ENCODE results near the gene MAML3.

Gene MAML3

DNA sequence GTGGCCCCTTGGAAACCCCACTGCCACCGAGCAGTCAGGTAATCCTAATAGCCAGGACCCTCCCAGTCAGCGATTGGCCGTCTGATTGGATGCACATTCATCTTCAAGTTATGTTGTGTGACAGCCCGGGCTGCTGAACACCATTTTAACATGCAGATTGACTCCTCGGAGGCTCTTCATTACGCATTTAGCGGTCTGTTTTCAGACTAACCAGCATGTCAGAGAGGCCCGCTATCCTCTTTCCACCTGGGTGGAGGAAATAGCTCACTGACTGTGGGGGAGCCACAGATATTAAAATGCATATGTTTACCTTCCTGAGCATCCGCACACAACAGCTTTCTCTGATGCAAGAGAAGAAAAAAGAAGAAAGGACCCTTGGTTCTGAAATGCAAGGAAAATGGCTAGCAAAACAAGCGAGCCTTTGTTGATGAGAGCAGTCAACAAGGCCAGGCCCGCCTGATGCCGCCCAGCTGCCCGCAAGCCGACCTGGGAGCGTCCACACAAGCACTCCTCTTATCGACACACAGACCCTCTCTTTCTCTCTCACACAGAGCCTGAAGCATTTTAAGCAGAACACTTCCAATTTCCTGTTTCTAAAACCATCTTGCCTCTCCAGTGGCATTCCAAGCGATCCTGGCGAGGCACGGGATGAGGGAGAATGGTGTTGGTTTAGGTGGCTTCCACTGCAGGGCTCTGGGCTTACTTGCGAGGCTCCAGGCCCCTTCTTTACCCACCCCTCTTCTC, 370.1 kb downstream of the MAML3 start:
- DNase-seq (ENCODE audit: low read depth, low spot score) = peak; percentile 26

- no peak for DNase-seq (ENCODE audit: low read depth, low spot score)
Measured at GRCh38 chr4:139782926-139783522, 371.0 kb downstream of the MAML3 start.

DNA sequence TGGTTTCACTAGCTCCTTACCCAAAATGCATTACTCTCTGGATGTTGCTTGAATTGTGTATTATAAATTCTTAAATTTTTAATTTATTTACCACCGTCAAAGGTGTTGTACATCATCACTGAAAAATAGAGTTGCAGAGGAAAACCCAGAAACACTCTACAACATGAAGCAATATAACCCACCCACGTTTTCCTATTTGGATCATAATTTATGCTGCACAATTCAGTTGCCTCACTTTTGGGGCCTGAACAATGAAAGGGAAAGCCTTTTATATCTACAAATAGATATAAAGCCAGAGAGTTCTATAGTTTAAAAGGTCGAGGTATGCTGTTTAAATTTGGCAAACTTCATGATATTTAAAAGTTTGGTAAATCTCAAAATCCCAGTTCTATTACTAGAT, 372.9 kb downstream of the MAML3 start:
- DNase-seq (ENCODE audit: low read depth, low spot score) = no peak

DNA sequence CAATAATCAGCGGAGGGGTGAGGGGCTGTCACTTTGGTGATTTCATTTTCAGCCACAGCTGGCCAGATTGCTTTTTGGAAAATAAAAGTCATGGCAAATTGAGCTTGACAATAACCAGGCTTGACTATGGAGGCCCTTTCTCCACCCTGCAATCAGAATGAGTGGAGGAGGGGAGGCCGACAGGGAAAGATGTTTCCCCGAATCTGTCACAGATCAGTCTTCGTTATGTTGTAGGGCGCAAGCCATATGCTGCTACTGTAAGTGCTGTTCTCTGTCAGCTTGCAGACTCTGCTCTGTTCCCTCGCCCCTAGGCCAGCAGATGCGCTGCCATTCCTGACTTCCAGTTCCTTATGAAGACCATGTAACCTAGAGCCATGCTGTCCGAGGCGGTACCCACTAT, 374.3 kb downstream of the MAML3 start:
- DNase-seq (ENCODE audit: low read depth, low spot score) = no peak

DNA sequence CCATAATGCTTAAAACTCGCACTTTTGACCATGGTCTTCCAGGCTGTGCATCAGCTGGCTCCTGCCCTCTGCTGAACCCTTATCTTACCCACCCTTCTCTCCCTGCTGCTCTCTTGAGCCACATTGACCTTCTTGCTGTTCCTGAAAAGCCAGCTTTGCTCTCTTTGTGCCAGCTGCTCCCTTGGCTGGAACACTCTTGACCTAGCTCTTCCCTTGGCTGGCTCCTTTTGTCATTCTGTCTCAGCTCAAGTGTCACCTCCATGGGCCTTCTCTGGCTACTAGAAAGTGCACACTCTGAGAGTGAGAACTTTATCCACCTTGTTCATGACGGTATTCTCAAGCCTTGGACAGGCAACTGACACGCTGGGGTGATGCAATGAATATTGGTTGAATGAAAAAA, 376.2 kb downstream of the MAML3 start:
- DNase-seq (ENCODE audit: low read depth, low spot score) = no peak

- no peak for DNase-seq (ENCODE audit: low read depth, low spot score)
Measured at GRCh38 chr4:139776235-139776634, 377.7 kb downstream of the MAML3 start.

DNA sequence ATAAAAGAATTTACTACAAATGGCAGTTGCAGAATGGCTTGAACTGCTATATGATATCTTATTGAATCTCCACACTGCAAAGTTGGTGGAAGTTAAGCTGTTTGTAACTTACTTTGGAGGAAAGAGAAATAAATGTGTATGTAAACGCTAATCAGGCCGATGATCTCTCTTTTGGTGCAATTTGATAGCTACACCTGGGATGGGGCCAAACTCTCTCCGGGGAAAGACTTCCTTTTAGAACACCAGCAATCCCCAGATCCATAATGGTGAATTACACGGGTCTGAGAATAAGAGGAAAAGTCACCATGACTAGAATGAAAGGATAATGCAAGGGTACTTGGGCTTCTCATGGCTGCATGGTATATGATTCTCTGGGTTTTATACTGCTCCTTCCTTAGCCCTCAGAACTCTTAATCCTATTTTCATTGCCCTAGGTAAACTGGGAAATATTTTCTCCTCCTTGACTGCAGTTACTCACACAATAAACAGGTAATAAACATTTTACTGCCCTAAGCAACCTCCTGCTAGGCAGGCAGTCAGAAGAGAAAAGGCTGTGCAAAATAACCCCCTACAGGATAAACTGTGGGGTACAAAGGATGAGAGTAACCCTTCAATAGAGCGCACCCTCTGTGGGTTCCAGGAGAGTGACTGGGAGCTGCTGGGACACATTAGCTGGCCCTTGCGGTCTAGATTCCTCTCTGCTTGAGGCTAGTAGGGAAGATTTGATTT, 379.1 kb downstream of the MAML3 start:
- DNase-seq (ENCODE audit: low read depth, low spot score) = no peak

- DNase-seq (ENCODE audit: low read depth, low spot score) = no peak
Measured at GRCh38 chr4:139773560-139774318, 380.2 kb downstream of the MAML3 start.

GRCh38 chr4:139770361-139770760, 383.6 kb downstream of the MAML3 start:
- DNase-seq (ENCODE audit: low read depth, low spot score) = no peak

GRCh38 chr4:139769364-139769763, 384.6 kb downstream of the MAML3 start:
- no peak for DNase-seq (ENCODE audit: low read depth, low spot score)

GRCh38 chr4:139768896-139769295, 385.1 kb downstream of the MAML3 start:
- DNase-seq (ENCODE audit: low read depth, low spot score) = no peak

GRCh38 chr4:139768366-139768765, 385.6 kb downstream of the MAML3 start:
- no peak for DNase-seq (ENCODE audit: low read depth, low spot score)

GRCh38 chr4:139767585-139767984, 386.4 kb downstream of the MAML3 start:
- no peak for DNase-seq (ENCODE audit: low read depth, low spot score)

DNA sequence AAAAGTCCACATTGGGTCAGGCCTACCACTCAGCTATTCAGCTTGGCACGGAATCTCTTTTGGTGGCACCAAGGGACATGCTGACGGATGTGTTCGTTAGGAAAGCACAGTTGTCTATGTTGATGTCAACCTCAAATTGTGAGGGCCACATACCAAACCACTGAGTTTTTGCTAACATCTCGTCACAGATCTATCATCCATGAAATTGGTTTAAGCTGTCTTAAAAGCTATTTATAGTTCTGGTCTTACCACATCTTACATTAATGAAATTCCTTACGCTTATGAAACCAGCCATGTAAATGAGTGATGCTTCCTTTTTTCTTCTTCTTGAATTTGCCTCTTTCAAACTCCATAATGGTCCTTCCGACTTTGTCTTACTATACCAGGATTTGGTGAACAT, 386.8 kb downstream of the MAML3 start:
- no peak for DNase-seq (ENCODE audit: low read depth, low spot score)

GRCh38 chr4:139764686-139765310, 389.2 kb downstream of the MAML3 start:
- DNase-seq (ENCODE audit: low read depth, low spot score) = no peak

GRCh38 chr4:139764182-139764581, 389.8 kb downstream of the MAML3 start:
- no peak for DNase-seq (ENCODE audit: low read depth, low spot score)

DNA sequence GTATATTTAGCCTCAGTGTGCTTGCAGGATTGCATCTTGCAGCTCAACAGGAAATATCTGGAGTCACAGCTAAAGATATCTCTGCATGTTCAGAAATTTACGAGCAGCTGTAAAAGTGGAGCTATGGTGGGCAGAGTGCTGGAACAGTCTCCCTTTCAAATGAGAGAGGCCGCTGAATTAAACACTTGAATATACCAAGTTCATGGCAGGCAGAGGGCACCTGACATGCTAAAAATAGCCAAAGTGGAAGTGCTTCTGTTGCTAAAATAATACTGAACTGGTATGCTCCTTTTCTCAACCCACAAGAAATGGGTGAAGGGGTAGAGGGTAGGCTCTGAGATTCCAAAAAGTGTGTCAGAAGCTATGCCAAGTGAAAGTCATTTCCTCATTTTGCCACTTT, 390.3 kb downstream of the MAML3 start:
- DNase-seq (ENCODE audit: low read depth, low spot score) = no peak

DNA sequence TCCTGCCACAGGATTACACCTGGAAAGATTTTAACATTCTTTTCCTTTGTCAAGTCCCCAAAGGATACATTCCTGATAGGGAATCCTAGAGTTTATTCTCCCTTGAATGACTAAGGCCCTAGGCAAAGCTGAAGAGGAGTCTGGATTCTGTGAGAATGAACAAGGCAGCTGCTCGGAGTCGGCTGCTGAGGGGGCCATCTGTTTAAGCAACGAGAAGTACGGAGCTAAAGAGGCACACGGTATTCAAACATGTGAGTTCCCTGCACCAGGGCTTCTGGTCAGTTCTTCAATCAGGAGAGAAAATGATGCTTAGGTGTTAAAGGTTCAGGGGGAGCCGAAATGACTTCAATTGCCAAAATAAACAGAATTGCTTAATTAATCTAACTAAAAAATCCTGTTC, 390.8 kb downstream of the MAML3 start:
- no peak for DNase-seq (ENCODE audit: low read depth, low spot score)

DNA sequence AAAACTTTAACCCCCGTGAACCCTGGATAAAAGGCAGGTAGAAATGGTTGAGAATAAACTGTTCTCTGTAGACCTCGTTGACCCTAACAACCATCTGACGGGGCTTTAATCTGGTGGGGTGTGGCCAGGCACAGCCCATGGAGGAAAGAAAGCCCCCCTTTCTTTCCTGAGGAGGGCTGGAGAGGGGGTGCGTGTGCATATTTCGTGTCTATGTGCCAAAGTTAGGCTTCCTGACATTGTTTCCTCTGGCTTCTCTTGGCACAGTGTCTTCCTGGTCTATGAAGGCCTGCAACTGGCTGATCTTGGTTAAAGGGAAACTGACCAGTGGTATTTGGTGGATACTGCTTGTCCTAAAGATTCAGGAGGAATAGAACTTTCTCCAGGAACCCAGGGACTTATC, 391.3 kb downstream of the MAML3 start:
- no peak for DNase-seq (ENCODE audit: low read depth, low spot score)

- DNase-seq (ENCODE audit: low read depth, low spot score) = no peak
Measured at GRCh38 chr4:139761461-139761860, 392.5 kb downstream of the MAML3 start.

GRCh38 chr4:139760567-139760966, 393.4 kb downstream of the MAML3 start:
- no peak for DNase-seq (ENCODE audit: low read depth, low spot score)

- no peak for DNase-seq (ENCODE audit: low read depth, low spot score)
Measured at GRCh38 chr4:139759097-139759496, 394.9 kb downstream of the MAML3 start.
